ENCODE measurements around the gene ATP11A. TPM values are rescaled to one million over a fixed set of nuclear protein-coding genes. Genes with fewer than 3 reads are reported as not detected.
"Not testable (repeated sequence)": the region's sequence is repeated elsewhere in the genome, so short reads cannot be mapped to it uniquely, and the experiment has no call there.

The ATP11A gene
- polyA plus RNA-seq, 4 donors, result 3.2 to 79.6 (median 9.5) TPM

GRCh38 chr13:112800057-112800456 is 110.2 kb downstream of the ATP11A start:
- no peaks in the 10 kb centered on the region for H3K4me1 ChIP-seq (ENCODE audit: control insufficient read depth in 3 of 3, insufficient read depth in 2 of 3, low read depth in 1 of 3, low read length in 2 of 3)
- WGBS, 3 donors, result 89 to 100% (median 96%) methylated on average over 1 of the region's 1 CpG
- no peak for FAIRE-seq
- H3K27me3 ChIP-seq (ENCODE audit: control insufficient read depth in 3 of 3, insufficient read depth in 3 of 3, low read length in 3 of 3), result no peaks in the 10 kb centered on the region
- H3K4me3 ChIP-seq (ENCODE audit: low read depth in 1 of 3, low read length in 3 of 3), result no peak overlapping the region
- no peak overlapping the region for H3K27ac ChIP-seq (ENCODE audit: low read depth in 1 of 3, low read length in 2 of 3)
- peaks cover 0 to 8% (median 0%) of the 10 kb centered on the region in 3 donors for H3K36me3 ChIP-seq (ENCODE audit: control insufficient read depth in 3 of 3, insufficient read depth in 2 of 3, low read depth in 1 of 3, low read length in 3 of 3)
- no peak for DNase-seq
- no peaks in the 10 kb centered on the region for H3K9me3 ChIP-seq (ENCODE audit: control insufficient read depth in 2 of 2, insufficient read depth in 1 of 2, low read depth in 1 of 2, low read length in 1 of 2)

- WGBS, 3 donors, result 88 to 93% (median 90%) methylated on average over 4 of the region's 6 CpGs
- not testable (repeated sequence) for DNase-seq; H3K4me3 ChIP-seq (ENCODE audit: low read depth in 1 of 3, low read length in 3 of 3); H3K27ac ChIP-seq (ENCODE audit: low read depth in 1 of 3, low read length in 2 of 3); H3K27me3 ChIP-seq (ENCODE audit: control insufficient read depth in 3 of 3, insufficient read depth in 3 of 3, low read length in 3 of 3); H3K9me3 ChIP-seq (ENCODE audit: control insufficient read depth in 2 of 2, insufficient read depth in 1 of 2, low read depth in 1 of 2, low read length in 1 of 2); H3K4me1 ChIP-seq (ENCODE audit: control insufficient read depth in 3 of 3, insufficient read depth in 2 of 3, low read depth in 1 of 3, low read length in 2 of 3); FAIRE-seq
- peaks cover 0 to 11% (median under 1%) of the 10 kb centered on the region in 3 donors for H3K36me3 ChIP-seq (ENCODE audit: control insufficient read depth in 3 of 3, insufficient read depth in 2 of 3, low read depth in 1 of 3, low read length in 3 of 3)
Observed at GRCh38 chr13:112800807-112801206, 111.0 kb downstream of the ATP11A start.

DNA sequence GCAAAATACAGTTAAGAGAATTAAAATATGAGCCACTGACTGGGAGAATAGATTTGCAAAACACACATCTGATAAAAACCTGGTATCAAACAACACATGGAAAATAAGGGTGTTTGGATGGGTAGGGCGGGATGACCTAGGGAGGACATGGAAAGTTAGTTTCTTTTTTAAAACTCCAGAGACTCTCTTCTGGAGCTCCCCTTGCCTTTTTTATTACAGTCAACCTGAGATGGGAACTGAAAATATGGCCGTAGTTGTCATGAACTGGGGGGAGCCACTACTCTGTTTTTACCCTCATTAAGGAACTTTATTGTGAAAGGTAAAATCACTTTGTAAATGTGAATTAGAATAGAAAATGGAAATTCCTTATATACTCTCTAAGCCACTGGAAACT is 113.0 kb downstream of the ATP11A start:
- H3K4me1 ChIP-seq (ENCODE audit: control insufficient read depth in 3 of 3, insufficient read depth in 2 of 3, low read depth in 1 of 3, low read length in 2 of 3), result no peaks in the 10 kb centered on the region
- no peaks in the 10 kb centered on the region for H3K9me3 ChIP-seq (ENCODE audit: control insufficient read depth in 2 of 2, insufficient read depth in 1 of 2, low read depth in 1 of 2, low read length in 1 of 2)
- peaks cover 0 to 24% (median 2%) of the 10 kb centered on the region in 3 donors for H3K36me3 ChIP-seq (ENCODE audit: control insufficient read depth in 3 of 3, insufficient read depth in 2 of 3, low read depth in 1 of 3, low read length in 3 of 3)
- H3K27ac ChIP-seq (ENCODE audit: low read depth in 1 of 3, low read length in 2 of 3), result no peak overlapping the region
- no peaks in the 10 kb centered on the region for H3K27me3 ChIP-seq (ENCODE audit: control insufficient read depth in 3 of 3, insufficient read depth in 3 of 3, low read length in 3 of 3)
- H3K4me3 ChIP-seq (ENCODE audit: low read depth in 1 of 3, low read length in 3 of 3), result no peak overlapping the region
- DNase-seq (no peak), FAIRE-seq (no peak)
- WGBS, 3 donors, result 68 to 92% (median 83%) methylated on average over 2 of the region's 2 CpGs

- 67 to 90% (median 82%) methylated on average over 7 of the region's 7 CpGs for WGBS, 3 donors
- Histone ChIP-seq H3K4me3 (ENCODE audit: low read depth in 1 of 3, low read length in 3 of 3) (no peak overlapping the region), H3K4me1 (ENCODE audit: control insufficient read depth in 3 of 3, insufficient read depth in 2 of 3, low read depth in 1 of 3, low read length in 2 of 3) (no peaks in the 10 kb centered on the region), H3K36me3 (ENCODE audit: control insufficient read depth in 3 of 3, insufficient read depth in 2 of 3, low read depth in 1 of 3, low read length in 3 of 3) (peaks cover 0 to 23% (median 2%) of the 10 kb centered on the region in 3 donors), H3K27me3 (ENCODE audit: control insufficient read depth in 3 of 3, insufficient read depth in 3 of 3, low read length in 3 of 3) (no peaks in the 10 kb centered on the region), H3K9me3 (ENCODE audit: control insufficient read depth in 2 of 2, insufficient read depth in 1 of 2, low read depth in 1 of 2, low read length in 1 of 2) (no peaks in the 10 kb centered on the region), H3K27ac (ENCODE audit: low read depth in 1 of 3, low read length in 2 of 3) (peak overlapping the region in 1 of 3 donors; percentile 47)
- DNase-seq (no peak), FAIRE-seq (no peak)
Observed at GRCh38 chr13:112803422-112803821, 113.6 kb downstream of the ATP11A start.

DNA sequence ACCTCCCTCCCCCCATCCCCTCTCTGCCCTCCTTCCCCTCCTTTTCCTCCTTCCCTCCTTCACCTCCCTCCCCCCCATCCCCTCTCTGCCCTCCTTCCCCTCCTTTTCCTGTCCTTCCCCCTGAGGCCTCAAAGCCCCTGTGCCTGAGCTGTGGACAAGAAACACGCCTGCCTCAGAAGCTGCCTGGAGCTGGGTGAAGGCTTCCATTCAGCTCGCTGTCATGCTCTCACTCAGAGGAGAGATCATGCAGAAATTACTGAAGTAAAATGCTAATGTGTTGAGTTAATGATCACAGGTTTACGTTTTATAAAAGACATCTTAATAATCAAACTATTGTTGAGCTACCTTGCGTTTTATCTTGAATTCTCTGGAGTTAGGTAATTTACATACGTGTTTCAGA is 114.5 kb downstream of the ATP11A start:
- H3K36me3 ChIP-seq (ENCODE audit: control insufficient read depth in 3 of 3, insufficient read depth in 2 of 3, low read depth in 1 of 3, low read length in 3 of 3), result peaks cover 0 to 32% (median 2%) of the 10 kb centered on the region in 3 donors
- DNase-seq (no peak), FAIRE-seq (no peak)
- no peaks in the 10 kb centered on the region for H3K9me3 ChIP-seq (ENCODE audit: control insufficient read depth in 2 of 2, insufficient read depth in 1 of 2, low read depth in 1 of 2, low read length in 1 of 2)
- H3K4me3 ChIP-seq (ENCODE audit: low read depth in 1 of 3, low read length in 3 of 3), result no peak overlapping the region
- H3K4me1 ChIP-seq (ENCODE audit: control insufficient read depth in 3 of 3, insufficient read depth in 2 of 3, low read depth in 1 of 3, low read length in 2 of 3), result no peaks in the 10 kb centered on the region
- H3K27ac ChIP-seq (ENCODE audit: low read depth in 1 of 3, low read length in 2 of 3), result no peak overlapping the region
- WGBS, 3 donors, result 75 to 80% (median 79%) methylated on average over 5 of the region's 5 CpGs
- H3K27me3 ChIP-seq (ENCODE audit: control insufficient read depth in 3 of 3, insufficient read depth in 3 of 3, low read length in 3 of 3), result no peaks in the 10 kb centered on the region

DNA sequence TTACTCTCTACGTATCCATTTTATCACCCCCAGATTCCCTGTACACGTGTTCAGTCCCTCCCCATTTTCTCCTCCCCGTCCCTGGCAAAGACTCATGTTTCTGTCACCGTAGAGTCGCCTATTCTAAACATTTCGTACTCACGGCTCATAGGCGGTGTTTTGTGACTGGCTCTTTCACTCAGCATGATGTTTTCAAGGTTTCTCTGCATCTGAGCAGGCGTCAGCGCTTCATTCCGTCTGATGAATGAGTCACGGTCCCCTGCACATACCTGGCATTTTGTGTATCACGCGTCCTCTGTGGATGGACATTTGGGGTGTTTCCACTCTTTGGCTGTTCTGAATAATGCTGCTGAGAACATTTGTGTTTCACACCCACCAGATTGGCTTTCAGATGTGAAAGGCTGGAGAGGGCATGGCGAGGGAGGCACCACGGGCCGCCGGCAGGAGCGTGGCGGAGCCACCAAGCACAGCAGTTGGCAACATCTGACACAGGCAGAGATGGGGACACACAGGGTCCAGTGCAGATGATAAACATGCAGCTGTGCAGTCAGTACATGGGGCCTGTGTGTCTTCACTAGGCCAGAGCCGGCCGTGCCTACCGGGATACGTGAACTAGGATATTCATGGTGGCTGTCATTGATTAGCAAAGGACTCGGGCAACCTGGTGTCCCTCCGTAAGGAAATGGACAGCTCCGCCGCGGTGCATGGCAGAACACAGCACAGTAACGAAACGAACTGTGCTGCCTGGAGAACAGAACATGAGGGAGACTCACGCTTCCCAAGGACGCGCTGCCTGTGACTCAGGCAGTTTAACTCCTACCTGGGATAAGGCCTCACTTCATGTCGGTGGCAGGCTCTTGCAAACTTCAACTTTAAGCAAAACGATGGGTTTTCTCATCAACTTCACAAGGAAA is 117.2 kb downstream of the ATP11A start:
- Histone ChIP-seq H3K27me3 (ENCODE audit: control insufficient read depth in 3 of 3, insufficient read depth in 3 of 3, low read length in 3 of 3) (no peaks in the 10 kb centered on the region), H3K9me3 (ENCODE audit: control insufficient read depth in 2 of 2, insufficient read depth in 1 of 2, low read depth in 1 of 2, low read length in 1 of 2) (no peaks in the 10 kb centered on the region), H3K27ac (ENCODE audit: low read depth in 1 of 3, low read length in 2 of 3) (no peak overlapping the region), H3K4me1 (ENCODE audit: control insufficient read depth in 3 of 3, insufficient read depth in 2 of 3, low read depth in 1 of 3, low read length in 2 of 3) (no peaks in the 10 kb centered on the region), H3K36me3 (ENCODE audit: control insufficient read depth in 3 of 3, insufficient read depth in 2 of 3, low read depth in 1 of 3, low read length in 3 of 3) (peaks cover 0 to 55% (median 4%) of the 10 kb centered on the region in 3 donors), H3K4me3 (ENCODE audit: low read depth in 1 of 3, low read length in 3 of 3) (no peak overlapping the region)
- DNase-seq (no peak), FAIRE-seq (no peak)
- WGBS, 3 donors, result 91 to 96% (median 95%) methylated on average over 36 of the region's 36 CpGs

- FAIRE-seq (no peak), DNase-seq (no peak)
- no peak overlapping the region for H3K4me3 ChIP-seq (ENCODE audit: low read depth in 1 of 3, low read length in 3 of 3)
- no peak overlapping the region for H3K27ac ChIP-seq (ENCODE audit: low read depth in 1 of 3, low read length in 2 of 3)
- peaks cover 0 to under 1% of the 10 kb centered on the region in 2 donors for H3K9me3 ChIP-seq (ENCODE audit: control insufficient read depth in 2 of 2, insufficient read depth in 1 of 2, low read depth in 1 of 2, low read length in 1 of 2)
- no peaks in the 10 kb centered on the region for H3K4me1 ChIP-seq (ENCODE audit: control insufficient read depth in 3 of 3, insufficient read depth in 2 of 3, low read depth in 1 of 3, low read length in 2 of 3)
- 93 to 94% (median 94%) methylated on average over 21 to 24 of the region's 24 CpGs for WGBS, 3 donors
- peaks cover 0 to 63% (median 4%) of the 10 kb centered on the region in 3 donors for H3K36me3 ChIP-seq (ENCODE audit: control insufficient read depth in 3 of 3, insufficient read depth in 2 of 3, low read depth in 1 of 3, low read length in 3 of 3)
- H3K27me3 ChIP-seq (ENCODE audit: control insufficient read depth in 3 of 3, insufficient read depth in 3 of 3, low read length in 3 of 3), result no peaks in the 10 kb centered on the region
Observed at GRCh38 chr13:112807653-112808376, 118.0 kb downstream of the ATP11A start.

DNA sequence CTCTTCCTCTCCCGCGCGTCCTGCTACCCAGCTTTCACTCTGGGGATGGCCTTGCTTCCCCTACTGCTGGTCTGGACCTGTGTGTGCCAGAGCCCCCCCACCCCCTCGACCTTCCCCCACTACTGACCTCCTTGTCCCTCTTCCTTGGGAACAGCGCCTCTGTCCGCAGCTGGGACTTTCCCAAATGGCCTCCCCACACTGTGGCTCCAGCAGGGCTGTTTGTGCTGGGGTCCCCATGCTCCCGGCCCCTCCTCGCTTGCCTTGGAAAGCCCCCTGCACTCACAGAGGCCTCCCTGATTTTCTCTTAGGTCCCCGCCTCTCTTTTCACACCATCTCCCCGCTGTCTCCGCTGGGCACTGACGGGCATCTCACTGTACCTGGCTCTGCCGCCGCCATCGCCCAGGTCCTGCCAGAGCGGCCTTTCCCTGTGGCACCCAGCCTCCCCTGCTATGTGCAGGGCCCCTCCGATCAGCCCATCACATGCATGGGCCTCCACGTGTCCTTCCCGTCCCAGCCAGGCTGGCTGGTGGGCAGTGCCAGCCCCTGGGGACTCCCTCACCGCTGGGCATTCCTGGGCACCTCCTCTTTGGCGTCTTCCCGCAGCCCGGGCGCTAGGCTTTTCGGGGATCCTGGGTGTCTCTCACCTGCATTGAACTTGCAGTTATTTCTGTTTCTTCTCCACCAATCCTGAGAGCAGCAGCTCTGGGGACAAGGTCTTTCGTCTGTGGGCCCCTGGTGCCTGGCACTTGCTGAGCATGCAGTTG is 118.7 kb downstream of the ATP11A start:
- Histone ChIP-seq H3K9me3 (ENCODE audit: control insufficient read depth in 2 of 2, insufficient read depth in 1 of 2, low read depth in 1 of 2, low read length in 1 of 2) (peaks cover 0 to 2% of the 10 kb centered on the region in 2 donors), H3K4me3 (ENCODE audit: low read depth in 1 of 3, low read length in 3 of 3) (no peak overlapping the region), H3K27me3 (ENCODE audit: control insufficient read depth in 3 of 3, insufficient read depth in 3 of 3, low read length in 3 of 3) (no peaks in the 10 kb centered on the region), H3K36me3 (ENCODE audit: control insufficient read depth in 3 of 3, insufficient read depth in 2 of 3, low read depth in 1 of 3, low read length in 3 of 3) (peaks cover 0 to 69% (median 4%) of the 10 kb centered on the region in 3 donors), H3K4me1 (ENCODE audit: control insufficient read depth in 3 of 3, insufficient read depth in 2 of 3, low read depth in 1 of 3, low read length in 2 of 3) (no peaks in the 10 kb centered on the region), H3K27ac (ENCODE audit: low read depth in 1 of 3, low read length in 2 of 3) (no peak overlapping the region)
- WGBS, 3 donors, result 92 to 95% (median 94%) methylated on average over 25 to 26 of the region's 26 CpGs
- FAIRE-seq (no peak), DNase-seq (no peak)

Data from small intestine (tissue), 7 donors.